Body of pancreas (tissue), 4 donors: ENCODE measurements around the gene MAGEB3. TPM values are rescaled to one million over a fixed set of nuclear protein-coding genes. Genes with fewer than 3 reads are reported as not detected.

Source experiments
- ATAC-seq: fragments of 150-250 bp; one replicate; pipeline ENCODE4 v1.9.1; 2016
- DNase-seq, 4 donors: peaks; one replicate each; pipeline ENCODE4 v3.0.0-alpha.2; 2019
- H3K27ac ChIP-seq, 4 donors: fragments of 200-600 bp; sonication (generic); 1 replicate in 3 of 4; 2 replicates in 1 of 4; pipeline versions ENCODE4 v1.5.1 to v1.6.1; 2016 to 2019; ENCODE audit warnings: mild to moderate bottlenecking in 1 of 4, mixed read lengths in 1 of 4, moderate library complexity in 1 of 4
- H3K27me3 ChIP-seq, 2 donors: fragments of 200-600 bp; sonication (generic); one replicate each; pipeline ENCODE4 v1.6.0; 2016; ENCODE audit warnings: mild to moderate bottlenecking in 1 of 2
- H3K36me3 ChIP-seq, 2 donors: fragments of 200-600 bp; sonication (generic); replicated peaks in 1 of 2; 2 replicates each; pipeline ENCODE4 v1.5.1; 2016; ENCODE audit warnings: low read depth in 2 of 2; ENCODE audit not compliant: insufficient read depth in 1 of 2
- H3K4me1 ChIP-seq: fragments of 200-600 bp; sonication (generic); one replicate; pipeline ENCODE4 v1.6.0; 2016
- H3K4me3 ChIP-seq, 2 donors: fragments of 200-600 bp; sonication (generic); 1 replicate in 1 of 2; 2 replicates in 1 of 2; pipeline ENCODE4 v1.5.1; 2016 to 2019
- H3K9me3 ChIP-seq, 3 donors: fragments of 200-600 bp; sonication (generic); 1 replicate in 2 of 3; 2 replicates in 1 of 3; pipeline ENCODE4 v1.5.1; 2016
- CTCF ChIP-seq, 7 experiments: fragments of 450-650 bp in 4 of 7; fragments of 200-600 bp in 3 of 7; sonication (generic) in 3 of 7; IDR thresholded peaks; one replicate each; pipeline ENCODE4 v1.5.1; 2016 to 2019; ENCODE audit warnings: antibody characterized with exemption in 7 of 7
- POLR2A ChIP-seq, 3 donors: fragments of 450-650 bp; IDR thresholded peaks; one replicate each; pipeline ENCODE4 v1.6.1; 2016; ENCODE audit warnings: antibody characterized with exemption in 3 of 3, mild to moderate bottlenecking in 2 of 3
- WGBS, 2 donors: methylation state at CpG; one replicate each; pipeline ENCODE4 v1.1.5; 2017; 5-methylcytosine and 5-hydroxymethylcytosine counted together
- intact Hi-C: fragments of 100-400 bp; cut with DNase I; formaldehyde crosslinking; loops from one replicate; pipeline ENCODE4 v1.15.1; 2023
- total RNA-seq, 2 donors: library from RNA; depleted of rRNA; stranded (reverse); fragments of >200 nt; gene quantifications; one replicate each; pipeline ENCODE4 v1.1.0, GENCODE V29; 2016

Gene MAGEB3
- total RNA-seq, 2 donors from 2014 or later: not detected

- no peaks in the 10 kb centered on the region for H3K4me1 ChIP-seq
- H3K27me3 ChIP-seq: no peaks in the 10 kb centered on the region
- H3K9me3 ChIP-seq: no peaks in the 10 kb centered on the region
- no peaks in the 10 kb centered on the region for H3K36me3 ChIP-seq
- WGBS, 2 donors: 62 to 82% methylated on average over 4 to 5 of the region's 10 CpGs
- no peak within 1 kb of the TSS for H3K4me3 ChIP-seq
- no peak for ATAC-seq
- no peak for DNase-seq
- no peak within 1 kb of the TSS for H3K27ac ChIP-seq
- intact Hi-C loops: no loop called here
- TF ChIP-seq CTCF (IDR thresholded peaks at IDR 0.05) (no peak), POLR2A (IDR thresholded peaks at IDR 0.05) (no peak)
These were observed 11.4 kb downstream of the MAGEB3 start, which contains the start of gene MAGEB4 for GRCh38 chrX:30241724-30242415. TSS of gene MAGEB4 (plus strand) at chrX:30242000. CDS start at chrX:30242136, 136 bp downstream.

GRCh38 chrX:30246769-30247489 lies 16.5 kb downstream of the MAGEB3 start, which contains the start of gene MAGEB1:
TSS of gene MAGEB1 (plus strand) at chrX:30247146. CDS start at chrX:30250494, 3,348 bp downstream.
- DNase-seq (no peak), ATAC-seq (no peak)
- Histone ChIP-seq H3K36me3 (no peaks in the 10 kb centered on the region), H3K27ac (no peak within 1 kb of the TSS), H3K4me1 (no peaks in the 10 kb centered on the region), H3K27me3 (no peaks in the 10 kb centered on the region), H3K9me3 (no peaks in the 10 kb centered on the region), H3K4me3 (no peak within 1 kb of the TSS)
- WGBS, 2 donors: 84 to 89% methylated on average over 10 to 12 of the region's 38 CpGs
- TF ChIP-seq POLR2A (IDR thresholded peaks at IDR 0.05) (no peak), CTCF (IDR thresholded peaks at IDR 0.05) (no peak)
- intact Hi-C loops: no loop called here

GRCh38 chrX:30248854-30249253 lies 18.4 kb downstream of the MAGEB3 start:
- Histone ChIP-seq H3K4me3 (no peak overlapping the region), H3K9me3 (no peaks in the 10 kb centered on the region), H3K27ac (no peak overlapping the region), H3K4me1 (no peaks in the 10 kb centered on the region), H3K27me3 (no peaks in the 10 kb centered on the region), H3K36me3 (no peaks in the 10 kb centered on the region)
- intact Hi-C loops: no loop called here
- DNase-seq: no peak
- no peak for TF ChIP-seq POLR2A (IDR thresholded peaks at IDR 0.05)
- no peak for TF ChIP-seq CTCF (IDR thresholded peaks at IDR 0.05)
- no peak for ATAC-seq
- WGBS, 2 donors: 50 to 53% methylated on average over 3 to 4 of the region's 4 CpGs

- TF ChIP-seq CTCF (IDR thresholded peaks at IDR 0.05): no peak
- TF ChIP-seq POLR2A (IDR thresholded peaks at IDR 0.05): no peak
- Histone ChIP-seq H3K4me1 (no peaks in the 10 kb centered on the region), H3K4me3 (no peak overlapping the region), H3K27me3 (no peaks in the 10 kb centered on the region), H3K9me3 (no peaks in the 10 kb centered on the region), H3K27ac (no peak overlapping the region), H3K36me3 (no peaks in the 10 kb centered on the region)
- ATAC-seq (no peak), DNase-seq (no peak)
- intact Hi-C loops: no loop called here
- WGBS, 2 donors: 90 to 100% methylated on average over 1 of the region's 1 CpG
These were observed 22.8 kb downstream of the MAGEB3 start for GRCh38 chrX:30253257-30253656.
